Testis (tissue), 3 donors: Measurements from ENCODE around the gene AP1S3. TPM values are rescaled to one million over a fixed set of nuclear protein-coding genes. Genes with fewer than 3 reads are reported as not detected.

Experiments
- DNase-seq: peaks from one replicate; pipeline ENCODE4 v3.0.0-alpha.2; 2019
- H3K27ac ChIP-seq, 2 donors: fragments of 200-600 bp; sonication (generic); one replicate each; pipeline ENCODE4 v1.5.1; 2019
- H3K27me3 ChIP-seq: fragments of 200-600 bp; sonication (generic); one replicate; pipeline ENCODE4 v1.5.1; 2019
- H3K36me3 ChIP-seq: fragments of 200-600 bp; sonication (generic); one replicate; pipeline ENCODE4 v1.5.1; 2017; ENCODE audit warnings: low read depth; ENCODE audit errors: missing control alignments
- H3K4me1 ChIP-seq: fragments of 200-600 bp; sonication (generic); one replicate; pipeline ENCODE4 v1.5.1; 2019
- H3K4me3 ChIP-seq, 2 donors: fragments of 200-600 bp; sonication (generic); one replicate each; pipeline ENCODE4 v1.5.1; 2017 to 2019
- H3K9me3 ChIP-seq: fragments of 200-600 bp; sonication (generic); one replicate; pipeline ENCODE4 v1.5.1; 2017
- POLR2A ChIP-seq: fragments of 450-650 bp; IDR thresholded peaks from one replicate; pipeline ENCODE4 v1.6.1; 2017; ENCODE audit warnings: antibody characterized with exemption, mild to moderate bottlenecking, moderate library complexity
- WGBS, 2 donors: methylation state at CpG; one replicate each; pipeline ENCODE4 v1.1.5; 2018; 5-methylcytosine and 5-hydroxymethylcytosine counted together
- intact Hi-C: fragments of 100-400 bp; cut with DNase I; formaldehyde crosslinking; loops from one replicate; pipeline ENCODE4 v1.15.1; 2023; ENCODE audit warnings: low total_unique reads
- polyA plus RNA-seq: library from polyadenylated mRNA; stranded (reverse); fragments of 350-450 nt; fragmentation: Illumina TruSeq; extraction: RNeasy Lipid Tissue Mini Kit (QIAGEN cat#74804); gene quantifications from one replicate; pipeline ENCODE4 v1.2.3, GENCODE V29; 2014; ENCODE audit warnings: low read depth, low replicate concordance; ENCODE audit not compliant: insufficient read depth
- total RNA-seq, 2 donors: library from RNA; depleted of rRNA; stranded (reverse); fragments of >200 nt; gene quantifications; one replicate each; pipeline ENCODE4 v1.2.3, GENCODE V29; 2016
- TF ChIP-seq, protein P1 (sequence below), 3 experiments: fragments of 450-650 bp in 2 of 3; fragments of 200-600 bp in 1 of 3; sonication (generic) in 1 of 3; IDR thresholded peaks; one replicate each; pipeline ENCODE4 v1.5.1; 2016 to 2019; ENCODE audit warnings: antibody characterized with exemption in 3 of 3, mild to moderate bottlenecking in 2 of 3, moderate library complexity in 1 of 3

Gene AP1S3
- total and polyA plus RNA-seq, 3 donors from 2014 or later: 1.6 to 3.2 (median 2.6) TPM

DNA sequence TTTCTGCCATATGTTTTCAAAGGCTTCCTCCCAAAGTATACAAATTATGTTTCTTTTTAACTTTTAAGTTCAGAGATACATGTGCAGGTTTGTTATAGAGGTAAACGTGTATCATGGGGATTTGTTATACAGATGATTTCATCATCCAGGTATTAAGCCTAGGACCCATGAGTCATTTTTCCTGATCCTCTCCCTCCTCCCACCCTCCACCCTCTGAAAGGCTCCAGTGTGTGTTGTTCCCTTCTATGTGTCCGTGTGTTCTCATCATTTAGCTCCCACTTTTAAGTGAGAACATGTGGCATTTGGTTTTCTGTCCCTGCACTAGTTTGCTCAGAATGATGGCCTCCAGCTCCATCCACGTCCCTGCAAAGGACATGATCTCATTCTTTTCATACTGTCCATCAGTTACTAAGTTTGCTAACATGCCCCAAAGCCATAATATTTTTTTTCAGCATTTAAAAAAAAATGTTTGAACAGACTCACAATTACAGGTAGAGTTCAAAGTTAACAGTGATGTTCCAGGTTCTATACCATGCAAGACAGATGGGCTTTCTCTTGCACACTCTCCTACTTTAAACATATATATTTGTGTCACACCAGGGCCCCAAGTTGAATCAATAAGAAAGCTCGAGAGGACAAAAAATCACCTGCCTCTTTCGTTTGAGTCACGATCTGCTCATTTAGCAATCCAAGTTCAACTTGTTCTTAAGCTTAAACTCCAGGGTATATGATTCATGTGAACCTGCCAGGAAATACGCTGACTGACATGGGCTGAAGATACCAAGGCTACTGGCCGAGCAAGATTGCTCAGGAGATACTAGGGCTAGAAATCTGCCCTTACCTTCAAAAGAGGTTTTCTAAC lies 77.6 kb downstream of the AP1S3 start:
- H3K36me3 ChIP-seq: no peaks in the 10 kb centered on the region
- no peak overlapping the region for H3K27ac ChIP-seq
- H3K27me3 ChIP-seq: no peaks in the 10 kb centered on the region
- TF ChIP-seq, protein P1, sequence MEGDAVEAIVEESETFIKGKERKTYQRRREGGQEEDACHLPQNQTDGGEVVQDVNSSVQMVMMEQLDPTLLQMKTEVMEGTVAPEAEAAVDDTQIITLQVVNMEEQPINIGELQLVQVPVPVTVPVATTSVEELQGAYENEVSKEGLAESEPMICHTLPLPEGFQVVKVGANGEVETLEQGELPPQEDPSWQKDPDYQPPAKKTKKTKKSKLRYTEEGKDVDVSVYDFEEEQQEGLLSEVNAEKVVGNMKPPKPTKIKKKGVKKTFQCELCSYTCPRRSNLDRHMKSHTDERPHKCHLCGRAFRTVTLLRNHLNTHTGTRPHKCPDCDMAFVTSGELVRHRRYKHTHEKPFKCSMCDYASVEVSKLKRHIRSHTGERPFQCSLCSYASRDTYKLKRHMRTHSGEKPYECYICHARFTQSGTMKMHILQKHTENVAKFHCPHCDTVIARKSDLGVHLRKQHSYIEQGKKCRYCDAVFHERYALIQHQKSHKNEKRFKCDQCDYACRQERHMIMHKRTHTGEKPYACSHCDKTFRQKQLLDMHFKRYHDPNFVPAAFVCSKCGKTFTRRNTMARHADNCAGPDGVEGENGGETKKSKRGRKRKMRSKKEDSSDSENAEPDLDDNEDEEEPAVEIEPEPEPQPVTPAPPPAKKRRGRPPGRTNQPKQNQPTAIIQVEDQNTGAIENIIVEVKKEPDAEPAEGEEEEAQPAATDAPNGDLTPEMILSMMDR (IDR thresholded peaks at IDR 0.05): no peak
- TF ChIP-seq POLR2A: no peak
- H3K9me3 ChIP-seq: no peaks in the 10 kb centered on the region
- H3K4me1 ChIP-seq: no peaks in the 10 kb centered on the region
- 74 to 84% methylated on average over 8 of the region's 8 CpGs for WGBS, 2 donors
- no peak for DNase-seq
- intact Hi-C loops: no loop called here
- no peak overlapping the region for H3K4me3 ChIP-seq

DNA sequence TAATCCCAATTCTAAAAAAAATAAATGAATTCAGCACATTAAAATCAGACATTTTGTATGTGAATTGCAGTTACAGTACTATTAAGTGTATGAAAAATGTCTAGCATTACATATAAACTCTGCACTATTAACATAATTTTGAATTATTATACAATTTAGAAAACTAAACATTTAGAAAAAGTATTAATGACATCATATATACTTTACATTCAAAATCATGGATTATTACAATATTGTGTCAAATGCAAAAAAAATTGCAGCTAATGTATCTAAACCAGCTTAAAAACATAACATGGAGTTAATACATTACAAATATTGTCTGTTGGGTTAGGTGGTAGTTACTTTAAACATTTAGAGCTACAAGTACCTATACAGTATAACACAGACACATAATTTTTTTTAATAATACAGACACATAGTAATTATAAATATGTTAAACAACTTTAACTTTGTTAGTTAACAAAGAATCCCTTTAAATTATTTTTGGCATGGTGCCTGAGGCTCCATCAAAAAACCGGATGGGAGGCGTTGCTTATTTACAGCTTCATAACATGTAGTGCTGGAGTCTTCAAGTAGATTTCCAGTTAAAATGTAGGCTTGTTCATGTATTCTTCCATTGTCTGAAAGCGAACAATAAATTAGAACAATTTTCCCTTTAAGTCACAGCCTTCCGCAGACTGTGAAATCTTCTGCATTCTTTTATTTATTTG lies 79.1 kb downstream of the AP1S3 start:
- intact Hi-C loops: no loop called here
- no peaks in the 10 kb centered on the region for H3K9me3 ChIP-seq
- H3K4me3 ChIP-seq: no peak overlapping the region
- H3K36me3 ChIP-seq: no peaks in the 10 kb centered on the region
- no peak for TF ChIP-seq POLR2A
- TF ChIP-seq, protein P1 (IDR thresholded peaks at IDR 0.05): no peak
- WGBS, 2 donors: 69 to 72% methylated on average over 4 of the region's 4 CpGs
- H3K4me1 ChIP-seq: no peaks in the 10 kb centered on the region
- no peak for DNase-seq
- no peaks in the 10 kb centered on the region for H3K27me3 ChIP-seq
- no peak overlapping the region for H3K27ac ChIP-seq

DNA sequence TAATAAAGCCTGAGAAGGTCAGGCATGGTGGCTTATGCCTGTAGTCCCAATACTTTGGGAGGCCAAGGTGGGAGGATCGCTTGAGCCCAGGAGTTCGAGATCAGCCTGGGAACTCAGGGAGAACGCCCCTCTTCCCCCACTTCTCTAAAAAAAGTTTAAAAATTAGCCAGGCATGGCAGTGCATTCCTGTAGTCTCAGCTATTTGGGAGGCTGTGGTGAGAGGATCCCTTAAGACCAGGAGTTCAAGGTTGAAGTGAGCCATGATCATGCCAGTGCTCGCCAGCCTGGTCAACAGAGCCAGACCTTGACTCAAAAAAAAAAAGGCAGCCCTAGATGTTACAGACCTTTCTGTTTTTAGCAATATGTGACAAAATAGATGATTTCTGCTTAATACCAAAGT lies 83.4 kb downstream of the AP1S3 start:
- DNase-seq: no peak
- Histone ChIP-seq H3K4me3 (no peak overlapping the region), H3K36me3 (no peaks in the 10 kb centered on the region), H3K27ac (no peak overlapping the region), H3K4me1 (no peaks in the 10 kb centered on the region), H3K27me3 (no peaks in the 10 kb centered on the region), H3K9me3 (no peaks in the 10 kb centered on the region)
- intact Hi-C loops: no loop called here
- WGBS, 2 donors: 76 to 86% methylated on average over 4 of the region's 4 CpGs
- TF ChIP-seq POLR2A: no peak
- TF ChIP-seq, protein P1 (IDR thresholded peaks at IDR 0.05): no peak

DNA sequence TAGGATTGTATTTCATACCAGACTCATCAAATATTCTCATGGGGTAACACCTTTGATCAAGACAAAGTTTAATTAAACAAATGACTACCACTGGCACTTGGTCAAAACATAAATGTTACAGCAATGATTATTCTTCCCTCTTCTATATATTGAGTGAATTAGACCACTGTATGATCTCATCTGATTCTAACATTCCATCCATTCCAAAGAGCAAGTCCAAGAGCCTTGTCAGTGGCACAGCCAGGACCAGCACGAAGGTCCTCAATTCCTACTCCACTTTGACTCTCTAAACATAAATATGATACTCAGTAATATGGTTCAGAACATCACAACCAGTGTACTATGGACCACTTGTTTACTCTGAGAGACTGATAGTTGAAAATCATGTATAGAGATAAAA lies 86.4 kb downstream of the AP1S3 start:
- TF ChIP-seq, protein P1 (IDR thresholded peaks at IDR 0.05): no peak
- TF ChIP-seq POLR2A: no peak
- intact Hi-C loops: no loop called here
- Histone ChIP-seq H3K4me1 (no peaks in the 10 kb centered on the region), H3K4me3 (no peak overlapping the region), H3K27me3 (no peaks in the 10 kb centered on the region), H3K36me3 (no peaks in the 10 kb centered on the region), H3K9me3 (no peaks in the 10 kb centered on the region), H3K27ac (no peak overlapping the region)
- WGBS, 2 donors: 43 to 58% methylated on average over 1 of the region's 1 CpG
- DNase-seq: no peak
